ENCODE results near the gene UBE2G2. TPM values are rescaled to one million over a fixed set of nuclear protein-coding genes. Genes with fewer than 3 reads are reported as not detected.
A peak's percentile ranks its signal among the peaks of the same experiment; 100 is the strongest.

The UBE2G2 gene
- total RNA-seq (2014; rRNA removed; shearing (Covaris generic)), result 55.6 and 68.9 TPM in 2 replicates

DNA sequence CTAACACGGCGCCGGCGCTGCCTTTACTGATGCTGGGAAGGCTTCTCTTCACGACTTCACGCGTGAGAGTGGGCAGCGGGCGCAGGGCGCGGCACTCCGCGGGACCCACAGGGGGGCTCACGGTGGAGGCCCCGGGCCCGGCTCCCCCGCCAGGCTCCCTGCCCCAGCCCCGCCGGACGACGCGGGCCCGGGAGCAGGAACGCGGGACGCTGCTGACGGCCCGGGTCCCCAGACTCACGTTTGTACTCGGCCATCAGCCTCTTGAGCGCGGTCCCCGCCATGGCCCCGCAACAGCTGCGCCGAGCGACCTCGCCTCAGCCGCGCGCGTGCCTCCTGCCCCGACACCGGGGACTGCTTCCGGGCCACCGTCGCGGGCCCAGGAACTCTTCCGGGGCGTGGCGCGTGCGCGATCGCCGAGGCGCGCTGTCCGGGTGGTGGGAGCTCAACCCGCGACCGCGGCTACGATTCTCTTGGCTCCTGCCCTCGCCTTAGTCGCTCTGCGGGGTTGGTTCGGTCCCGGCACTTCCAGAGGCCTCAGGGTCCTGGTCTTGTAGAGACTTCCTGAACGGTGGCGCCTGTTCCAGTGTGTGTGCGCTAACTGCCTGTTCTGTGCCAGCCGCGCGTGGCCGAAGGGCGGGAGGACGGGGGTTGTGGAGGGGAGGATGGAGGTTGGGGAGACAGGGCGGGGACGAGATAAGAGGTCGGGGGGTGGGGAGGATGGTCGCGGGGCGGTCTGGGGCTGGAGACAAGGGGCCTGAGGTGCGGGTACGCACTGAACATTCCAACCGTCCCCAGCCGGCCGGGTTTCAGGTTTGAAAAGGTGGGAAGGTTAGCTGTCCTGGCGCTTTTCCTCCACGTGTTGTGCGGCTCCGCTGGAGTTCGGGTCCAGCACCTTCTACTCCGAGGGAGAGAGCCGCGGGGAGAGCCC lies at the start of gene UBE2G2:
Gene UBE2G2, minus strand, starts transcription at position 353 of the 928 bp plus-strand sequence. Its CDS starts 72 bp downstream, at position 281.
- peak; percentile 65 for DNase-seq (ENCODE audit: low spot score)

- DNase-seq (ENCODE audit: low spot score), result no peak
Measured at GRCh38 chr21:44850905-44851657, 49.5 kb upstream of the UBE2G2 start.

DNA sequence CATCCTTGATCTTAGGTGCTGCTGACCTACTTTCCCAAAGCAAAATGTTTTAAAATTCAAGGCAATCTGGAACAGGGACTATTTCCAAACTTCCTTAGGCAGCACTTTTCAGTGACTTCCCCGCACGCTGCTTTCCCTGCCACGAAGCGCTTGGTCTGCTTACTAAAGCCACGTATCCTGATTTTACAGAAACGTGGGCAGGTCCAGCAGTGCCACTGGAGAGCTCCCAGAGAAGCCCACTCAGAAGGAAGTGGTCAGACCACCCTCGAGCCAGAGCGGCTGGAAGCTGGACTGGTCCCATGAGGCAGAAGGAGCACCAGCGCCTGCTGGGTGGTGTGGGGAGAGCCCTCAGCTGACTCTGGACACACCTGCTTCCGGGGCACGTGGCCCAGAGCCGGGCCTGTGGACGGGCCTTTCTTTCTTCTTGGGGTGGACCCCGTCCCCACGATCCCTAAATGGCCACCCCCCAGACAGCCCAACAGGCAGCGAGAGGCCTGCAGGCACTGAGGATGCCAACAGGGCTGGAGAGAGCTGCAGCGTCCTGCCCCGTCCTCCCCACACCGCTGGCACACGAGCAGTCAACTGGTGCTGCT lies 48.7 kb upstream of the UBE2G2 start:
- no peak for DNase-seq (ENCODE audit: low spot score)

GRCh38 chr21:44849616-44850130 lies 48.1 kb upstream of the UBE2G2 start:
- DNase-seq (ENCODE audit: low spot score), result no peak

DNA sequence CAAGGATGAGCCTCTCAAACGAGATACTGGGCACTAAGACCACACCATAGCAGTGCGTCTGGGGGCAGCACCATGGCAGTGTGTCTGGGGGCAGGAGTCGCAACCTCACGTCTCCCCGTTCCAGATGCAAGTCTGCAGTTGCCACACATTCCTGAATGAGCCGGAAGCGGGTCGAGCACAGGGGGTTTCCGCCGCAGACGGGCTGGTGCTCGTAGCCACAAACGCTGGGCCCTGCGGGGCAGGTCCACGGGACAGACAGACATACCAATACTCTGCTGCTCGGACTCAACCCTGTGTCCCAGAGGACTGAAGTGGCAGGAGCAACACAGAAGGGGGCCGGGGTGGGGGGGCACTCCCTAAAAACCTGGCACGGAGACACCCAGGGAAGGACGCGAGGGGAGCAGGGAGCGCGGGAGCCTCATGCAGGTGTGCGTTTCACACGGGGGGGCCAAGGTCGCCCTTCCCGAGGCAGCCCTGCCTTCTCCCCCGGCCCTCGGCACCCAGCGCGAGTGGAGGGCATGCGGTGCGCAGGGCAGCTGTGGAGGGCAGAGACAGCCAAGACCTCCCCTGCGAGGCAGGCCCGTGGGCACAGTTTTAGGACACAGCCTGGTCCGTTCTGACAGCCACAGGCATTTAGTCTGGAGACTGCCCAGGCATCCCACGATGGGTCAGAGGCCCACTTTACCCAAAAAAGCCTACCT lies 47.4 kb upstream of the UBE2G2 start:
- no peak for DNase-seq (ENCODE audit: low spot score)

DNA sequence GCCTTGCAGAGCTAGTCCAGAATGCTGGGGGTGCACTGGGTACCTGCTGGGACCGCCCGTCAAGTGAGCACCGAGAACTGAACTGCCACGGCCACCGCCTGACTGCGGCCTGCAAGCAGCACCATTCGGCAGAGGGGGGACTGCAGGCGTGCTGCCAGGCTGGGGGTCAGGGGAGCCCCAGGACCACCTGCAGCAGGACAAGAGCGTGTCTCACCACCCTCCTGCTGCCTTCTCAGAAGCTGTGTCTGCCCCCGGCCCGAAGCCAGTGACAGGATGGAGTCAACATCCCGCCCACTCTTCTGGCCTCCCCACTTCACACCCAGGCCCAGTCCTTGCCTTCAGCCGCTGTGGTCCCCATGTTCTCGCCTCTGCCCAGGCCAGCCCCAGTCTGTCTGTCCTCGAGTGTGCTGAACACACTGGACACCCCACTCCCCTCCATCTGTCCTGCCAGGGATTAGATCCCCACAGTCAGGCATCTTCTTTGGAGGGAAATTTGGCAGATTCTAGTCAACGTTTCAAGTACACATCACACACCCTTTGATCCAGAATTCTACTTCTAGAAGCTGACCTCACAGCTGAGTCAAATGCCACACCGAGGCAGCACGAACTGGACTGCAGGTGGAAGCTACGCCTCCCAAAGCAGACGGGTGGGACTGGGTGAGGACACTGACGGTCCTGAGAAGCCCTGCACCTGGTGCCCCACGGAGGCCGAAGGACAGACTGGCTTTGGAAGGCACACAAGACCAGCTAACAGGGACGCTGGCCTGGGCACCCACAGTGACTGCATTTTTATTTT lies 45.8 kb upstream of the UBE2G2 start:
- no peak for DNase-seq (ENCODE audit: low spot score)

- DNase-seq (ENCODE audit: low spot score), result no peak
Measured at GRCh38 chr21:44846485-44847260, 45.1 kb upstream of the UBE2G2 start.

DNA sequence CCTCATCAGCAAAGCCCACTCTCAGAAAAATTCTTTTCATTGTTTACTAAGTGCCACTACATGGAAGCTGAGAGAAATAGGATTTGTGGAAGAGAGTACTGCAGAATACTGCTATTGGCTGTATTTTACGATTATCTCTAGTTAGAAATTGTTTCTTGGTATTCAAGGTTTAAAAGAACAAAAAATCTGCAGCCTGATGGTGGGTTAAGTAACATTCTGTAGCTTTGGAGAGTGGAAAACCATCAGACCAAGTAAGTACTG lies 44.5 kb upstream of the UBE2G2 start:
- no peak for DNase-seq (ENCODE audit: low spot score)

GRCh38 chr21:44845418-44846223 lies 44.0 kb upstream of the UBE2G2 start:
- DNase-seq (ENCODE audit: low spot score), result no peak

DNA sequence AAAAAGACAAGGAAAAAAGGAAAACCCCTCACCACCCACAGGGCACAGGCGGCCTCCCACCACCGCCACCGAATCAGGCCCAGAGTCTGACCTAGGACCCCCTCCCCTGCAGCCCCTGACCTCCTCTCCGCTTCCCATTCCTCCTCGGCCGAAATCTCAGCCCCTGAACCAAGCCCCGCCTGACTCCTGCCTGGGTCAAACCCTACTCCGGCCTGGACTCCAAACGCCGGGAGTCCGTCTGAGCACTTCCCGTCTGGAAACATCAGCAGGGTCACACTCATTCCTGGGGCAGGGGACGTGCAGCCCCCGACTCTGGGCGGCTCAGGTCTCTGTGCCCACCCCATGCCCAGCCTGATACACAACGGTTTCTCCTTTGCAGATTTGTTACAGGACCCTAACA lies 42.6 kb upstream of the UBE2G2 start:
- DNase-seq (ENCODE audit: low spot score), result no peak

DNA sequence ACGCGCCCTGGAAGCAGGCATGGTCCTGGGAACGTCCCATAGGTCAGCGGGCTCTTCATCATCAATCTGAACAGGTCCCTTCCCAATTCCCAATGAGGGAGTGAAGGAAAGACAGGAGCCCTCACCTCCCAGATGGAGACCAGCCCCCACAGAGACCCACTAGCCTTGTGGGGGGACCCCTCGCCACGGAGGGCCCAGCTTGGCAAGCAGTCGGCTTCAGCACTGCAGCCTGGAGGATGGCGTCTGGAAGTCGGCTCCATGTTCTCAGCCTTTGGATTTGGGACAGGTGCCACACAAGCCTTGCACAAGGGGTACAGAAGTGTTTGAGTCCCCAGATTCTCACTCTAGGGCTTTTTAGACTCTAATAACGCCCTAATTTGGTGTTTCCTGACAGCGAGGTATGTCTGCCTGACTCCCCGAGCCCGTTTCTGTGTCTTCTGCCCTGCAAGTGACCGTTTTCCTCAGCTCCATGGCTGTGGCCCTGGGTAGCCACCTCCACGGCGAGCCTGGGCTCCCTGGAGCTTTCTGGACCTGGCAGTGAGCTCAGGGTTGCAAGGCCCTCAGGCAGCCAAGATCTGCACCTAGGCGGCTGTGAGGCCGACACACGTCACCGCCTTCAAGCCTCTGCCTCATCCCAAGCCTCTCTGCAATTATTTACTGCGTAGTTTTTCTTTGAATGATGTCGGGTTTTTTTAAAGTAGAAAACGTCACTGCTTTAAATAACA lies 41.3 kb upstream of the UBE2G2 start:
- DNase-seq (ENCODE audit: low spot score), result no peak

DNA sequence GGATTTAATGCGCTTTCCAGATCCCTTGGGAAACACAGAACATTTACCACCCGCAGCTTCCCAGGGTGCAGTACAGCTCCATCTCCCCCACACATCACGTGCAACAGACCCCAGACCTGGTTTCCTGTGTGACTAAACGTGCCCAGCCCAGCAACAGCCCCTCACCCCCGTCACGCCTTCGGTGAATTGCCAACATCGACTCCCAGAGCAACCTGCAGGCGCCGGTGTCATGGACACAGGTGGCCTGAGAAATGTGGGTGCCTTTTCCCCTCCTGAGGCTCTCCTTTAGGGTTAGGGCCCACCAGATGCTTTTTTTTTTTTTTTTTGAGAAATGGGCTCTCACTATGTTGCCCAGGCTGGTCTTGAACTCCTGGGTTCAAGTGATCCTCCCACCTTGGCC lies 40.5 kb upstream of the UBE2G2 start:
- DNase-seq (ENCODE audit: low spot score), result no peak

DNA sequence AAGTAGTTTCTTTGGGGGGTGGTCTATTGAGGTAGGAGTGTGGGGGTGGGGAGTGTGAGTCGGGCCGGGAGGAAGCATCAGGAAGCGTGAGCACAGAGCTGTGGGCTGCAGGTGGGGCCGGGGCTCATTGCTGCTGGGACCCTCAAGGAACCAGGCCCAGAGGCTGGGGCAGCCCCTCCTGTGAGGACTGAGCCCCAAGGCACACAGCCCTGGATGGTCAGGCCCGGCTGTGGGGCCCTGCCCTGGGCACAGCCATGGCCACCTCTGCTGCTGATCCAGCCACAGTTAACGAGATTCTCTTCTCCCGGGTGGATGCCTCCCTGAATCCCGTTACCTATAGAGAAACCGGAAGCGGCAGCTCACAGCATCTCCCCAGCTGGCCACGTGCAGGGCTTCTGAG lies 39.2 kb upstream of the UBE2G2 start:
- DNase-seq (ENCODE audit: low spot score), result no peak

- no peak for DNase-seq (ENCODE audit: low spot score)
Measured at GRCh38 chr21:44838951-44839350, 37.3 kb upstream of the UBE2G2 start.

- DNase-seq (ENCODE audit: low spot score), result no peak
Measured at GRCh38 chr21:44838039-44838895, 36.6 kb upstream of the UBE2G2 start.

GRCh38 chr21:44837537-44837936 lies 35.9 kb upstream of the UBE2G2 start:
- no peak for DNase-seq (ENCODE audit: low spot score)

DNA sequence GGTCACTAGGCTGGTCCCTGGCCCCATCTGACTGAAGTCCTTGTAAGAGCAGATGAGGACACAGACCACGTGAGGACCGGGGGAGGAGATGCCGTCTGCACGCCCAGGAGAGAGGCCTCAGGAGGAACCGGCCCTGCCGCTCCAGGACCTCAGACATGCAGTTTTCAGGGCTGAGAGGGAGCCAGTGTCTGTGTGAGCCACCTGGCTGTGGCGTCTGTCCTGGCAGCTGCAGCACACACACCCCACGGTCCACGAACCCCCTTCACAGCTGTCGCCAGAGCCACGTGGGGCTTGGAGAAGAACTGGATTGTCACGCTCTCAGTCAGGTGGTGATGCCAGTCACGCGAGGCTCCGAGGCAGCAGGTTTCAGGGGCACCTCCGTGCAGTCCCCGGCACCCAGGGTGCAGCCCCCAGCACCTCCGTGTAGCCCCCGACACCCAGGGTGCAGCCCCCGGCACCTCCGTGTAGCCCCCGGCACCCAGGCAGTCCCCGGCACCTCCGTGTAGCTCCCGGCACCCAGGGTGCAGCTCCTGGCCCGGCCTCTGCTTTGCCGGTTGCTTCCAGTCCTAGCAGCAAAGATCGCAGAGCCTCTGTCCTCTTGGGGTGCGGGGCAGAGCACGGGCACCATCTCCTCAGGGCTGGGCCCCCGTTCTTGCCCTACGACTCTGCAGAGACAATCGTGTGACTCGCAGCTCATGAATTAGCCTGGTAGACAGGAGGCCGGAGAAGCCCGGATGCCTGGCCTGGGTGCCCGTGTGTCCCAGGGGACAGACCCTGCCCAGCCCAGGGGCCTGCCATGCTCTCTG lies 35.2 kb upstream of the UBE2G2 start:
- no peak for DNase-seq (ENCODE audit: low spot score)
